ENCODE data around the gene FRS2.

The FRS2 gene

GRCh38 chr12:69512820-69513219 lies 42.6 kb downstream of the FRS2 start:
- H3K36me3 ChIP-seq = no peaks in the 10 kb centered on the region
- H3K9me3 ChIP-seq (ENCODE audit: severe bottlenecking) = no peaks in the 10 kb centered on the region
- H3K27ac ChIP-seq = no peak overlapping the region
- no peak overlapping the region for H3K4me3 ChIP-seq (ENCODE audit: low read depth, low read length)
- DNase-seq = no peak
- no peaks in the 10 kb centered on the region for H3K27me3 ChIP-seq (ENCODE audit: insufficient read depth, low read depth, severe bottlenecking)
- no peak for TF ChIP-seq CTCF (IDR thresholded peaks at IDR 0.05; ENCODE audit: low read depth, low read length)

- DNase-seq = no peak
These were observed 43.1 kb downstream of the FRS2 start for GRCh38 chr12:69513297-69513696.

GRCh38 chr12:69514111-69514510 lies 43.9 kb downstream of the FRS2 start:
- no peak overlapping the region for H3K27ac ChIP-seq
- no peaks in the 10 kb centered on the region for H3K27me3 ChIP-seq (ENCODE audit: insufficient read depth, low read depth, severe bottlenecking)
- no peaks in the 10 kb centered on the region for H3K9me3 ChIP-seq (ENCODE audit: severe bottlenecking)
- no peak for TF ChIP-seq CTCF (IDR thresholded peaks at IDR 0.05; ENCODE audit: low read depth, low read length)
- DNase-seq = no peak
- H3K36me3 ChIP-seq = no peaks in the 10 kb centered on the region
- no peak overlapping the region for H3K4me3 ChIP-seq (ENCODE audit: low read depth, low read length)

More at GRCh38 chr12:69513297-69513696, 43.1 kb downstream of the FRS2 start:
- Histone ChIP-seq H3K9me3 (ENCODE audit: severe bottlenecking) (no peaks in the 10 kb centered on the region), H3K4me3 (ENCODE audit: low read depth, low read length) (no peak overlapping the region), H3K27me3 (ENCODE audit: insufficient read depth, low read depth, severe bottlenecking) (no peaks in the 10 kb centered on the region), H3K27ac (no peak overlapping the region), H3K36me3 (no peaks in the 10 kb centered on the region)
- TF ChIP-seq CTCF (IDR thresholded peaks at IDR 0.05; ENCODE audit: low read depth, low read length) = no peak

GRCh38 chr12:69514845-69515244 lies 44.7 kb downstream of the FRS2 start:
- no peak for TF ChIP-seq CTCF (IDR thresholded peaks at IDR 0.05; ENCODE audit: low read depth, low read length)
- H3K36me3 ChIP-seq = no peaks in the 10 kb centered on the region
- H3K9me3 ChIP-seq (ENCODE audit: severe bottlenecking) = no peaks in the 10 kb centered on the region
- H3K4me3 ChIP-seq (ENCODE audit: low read depth, low read length) = no peak overlapping the region
- H3K27me3 ChIP-seq (ENCODE audit: insufficient read depth, low read depth, severe bottlenecking) = no peaks in the 10 kb centered on the region
- H3K27ac ChIP-seq = no peak overlapping the region
- no peak for DNase-seq

GRCh38 chr12:69515394-69515930 lies 45.3 kb downstream of the FRS2 start:
- no peaks in the 10 kb centered on the region for H3K36me3 ChIP-seq
- no peaks in the 10 kb centered on the region for H3K27me3 ChIP-seq (ENCODE audit: insufficient read depth, low read depth, severe bottlenecking)
- DNase-seq = no peak
- no peak overlapping the region for H3K27ac ChIP-seq
- no peaks in the 10 kb centered on the region for H3K9me3 ChIP-seq (ENCODE audit: severe bottlenecking)
- no peak overlapping the region for H3K4me3 ChIP-seq (ENCODE audit: low read depth, low read length)
- no peak for TF ChIP-seq CTCF (IDR thresholded peaks at IDR 0.05; ENCODE audit: low read depth, low read length)

- Histone ChIP-seq H3K27me3 (ENCODE audit: insufficient read depth, low read depth, severe bottlenecking) (no peaks in the 10 kb centered on the region), H3K9me3 (ENCODE audit: severe bottlenecking) (no peaks in the 10 kb centered on the region), H3K4me3 (ENCODE audit: low read depth, low read length) (no peak overlapping the region), H3K36me3 (no peaks in the 10 kb centered on the region), H3K27ac (no peak overlapping the region)
- no peak for DNase-seq
- TF ChIP-seq CTCF (IDR thresholded peaks at IDR 0.05; ENCODE audit: low read depth, low read length) = no peak
These were observed 46.8 kb downstream of the FRS2 start for GRCh38 chr12:69516950-69517349.
